ENCODE results near the gene NOTCH1. TPM values are rescaled to one million over a fixed set of nuclear protein-coding genes. Genes with fewer than 3 reads are reported as not detected.

The NOTCH1 gene
- polyA plus RNA-seq, 1 donor from 2014 or later = 0.15 TPM

DNA sequence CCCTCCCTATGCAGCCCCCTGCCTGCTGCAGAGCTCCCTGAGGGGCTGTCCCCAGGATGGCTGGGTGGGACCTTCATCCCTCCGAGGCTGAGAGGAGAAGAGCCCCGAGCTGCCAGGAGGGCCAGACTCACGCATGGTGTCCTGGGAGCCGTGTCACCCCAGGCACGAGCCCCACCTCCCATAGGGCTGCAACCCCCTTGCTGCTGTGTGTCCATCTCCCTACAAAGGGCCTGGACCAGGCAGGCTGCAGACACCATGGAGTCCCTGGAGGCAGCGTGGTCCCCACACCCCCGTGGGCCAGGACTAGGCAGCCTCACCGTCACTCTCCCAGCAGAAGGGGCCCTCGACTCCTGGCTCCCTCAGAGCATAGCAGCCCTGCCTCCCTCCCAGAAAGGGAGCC lies 51.8 kb downstream of the NOTCH1 start:
- Histone ChIP-seq H3K9me3 (ENCODE audit: low read length) (no peaks in the 10 kb centered on the region), H3K27ac (ENCODE audit: low read length) (no peak overlapping the region), H3K36me3 (ENCODE audit: insufficient read depth, low read length) (no peaks in the 10 kb centered on the region), H4K20me1 (ENCODE audit: insufficient read depth) (no peaks in the 10 kb centered on the region), H3K9me2 (ENCODE audit: insufficient read depth, low read length) (no peaks in the 10 kb centered on the region), H3K79me2 (replicated peaks; ENCODE audit: insufficient read depth, low read length) (no peaks in the 10 kb centered on the region), H3K4me2 (ENCODE audit: low read length) (no peak overlapping the region), H2AFZ (ENCODE audit: low read depth, low read length) (no peak overlapping the region), H3F3A (ENCODE audit: insufficient read depth, low read length, poor library complexity, severe bottlenecking) (no peaks in the 10 kb centered on the region), H3K27me3 (ENCODE audit: insufficient read depth, low read depth, low read length) (no peaks in the 10 kb centered on the region), H3K4me3 (ENCODE audit: low read length) (no peak overlapping the region), H3K9ac (ENCODE audit: low read length) (no peak overlapping the region)
- no peak for TF ChIP-seq TAF1 (IDR thresholded peaks at IDR 0.05; ENCODE audit: low read depth)
- TF ChIP-seq POLR2AphosphoS5 (IDR thresholded peaks at IDR 0.05) = no peak

GRCh38 chr9:136493567-136493971 lies 52.3 kb downstream of the NOTCH1 start:
- H3K4me3 ChIP-seq (ENCODE audit: low read length) = no peak overlapping the region
- no peaks in the 10 kb centered on the region for H3K36me3 ChIP-seq (ENCODE audit: insufficient read depth, low read length)
- H3K27ac ChIP-seq (ENCODE audit: low read length) = no peak overlapping the region
- no peak overlapping the region for H3K4me2 ChIP-seq (ENCODE audit: low read length)
- H3K9me3 ChIP-seq (ENCODE audit: low read length) = no peaks in the 10 kb centered on the region
- H2AFZ ChIP-seq (ENCODE audit: low read depth, low read length) = no peak overlapping the region
- no peaks in the 10 kb centered on the region for H3K79me2 ChIP-seq (replicated peaks; ENCODE audit: insufficient read depth, low read length)
- no peaks in the 10 kb centered on the region for H4K20me1 ChIP-seq (ENCODE audit: insufficient read depth)
- no peak for TF ChIP-seq EP300 (conservative IDR thresholded peaks at IDR 0.05; ENCODE audit: poor library complexity, severe bottlenecking)
- no peak for TF ChIP-seq MXI1 (conservative IDR thresholded peaks at IDR 0.05; ENCODE audit: poor library complexity, severe bottlenecking)
- TF ChIP-seq POLR2AphosphoS5 (IDR thresholded peaks at IDR 0.05) = no peak
- no peak for TF ChIP-seq RAD21 (conservative IDR thresholded peaks at IDR 0.05)
- TF ChIP-seq EZH2 (IDR thresholded peaks at IDR 0.05; ENCODE audit: borderline replicate concordance, insufficient read depth, low read length, poor library complexity, severe bottlenecking) = no peak
- TF ChIP-seq TAF1 (IDR thresholded peaks at IDR 0.05; ENCODE audit: low read depth) = no peak
- no peak for TF ChIP-seq SMC3 (conservative IDR thresholded peaks at IDR 0.05; ENCODE audit: poor library complexity)
- TF ChIP-seq, protein P1, sequence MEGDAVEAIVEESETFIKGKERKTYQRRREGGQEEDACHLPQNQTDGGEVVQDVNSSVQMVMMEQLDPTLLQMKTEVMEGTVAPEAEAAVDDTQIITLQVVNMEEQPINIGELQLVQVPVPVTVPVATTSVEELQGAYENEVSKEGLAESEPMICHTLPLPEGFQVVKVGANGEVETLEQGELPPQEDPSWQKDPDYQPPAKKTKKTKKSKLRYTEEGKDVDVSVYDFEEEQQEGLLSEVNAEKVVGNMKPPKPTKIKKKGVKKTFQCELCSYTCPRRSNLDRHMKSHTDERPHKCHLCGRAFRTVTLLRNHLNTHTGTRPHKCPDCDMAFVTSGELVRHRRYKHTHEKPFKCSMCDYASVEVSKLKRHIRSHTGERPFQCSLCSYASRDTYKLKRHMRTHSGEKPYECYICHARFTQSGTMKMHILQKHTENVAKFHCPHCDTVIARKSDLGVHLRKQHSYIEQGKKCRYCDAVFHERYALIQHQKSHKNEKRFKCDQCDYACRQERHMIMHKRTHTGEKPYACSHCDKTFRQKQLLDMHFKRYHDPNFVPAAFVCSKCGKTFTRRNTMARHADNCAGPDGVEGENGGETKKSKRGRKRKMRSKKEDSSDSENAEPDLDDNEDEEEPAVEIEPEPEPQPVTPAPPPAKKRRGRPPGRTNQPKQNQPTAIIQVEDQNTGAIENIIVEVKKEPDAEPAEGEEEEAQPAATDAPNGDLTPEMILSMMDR (IDR thresholded peaks at IDR 0.05; ENCODE audit: poor library complexity, severe bottlenecking) = no peak
- no peak for TF ChIP-seq REST (IDR thresholded peaks at IDR 0.05; ENCODE audit: borderline replicate concordance)
- H3K9ac ChIP-seq (ENCODE audit: low read length) = no peak overlapping the region
- H3F3A ChIP-seq (ENCODE audit: insufficient read depth, low read length, poor library complexity, severe bottlenecking) = no peaks in the 10 kb centered on the region
- H3K27me3 ChIP-seq (ENCODE audit: insufficient read depth, low read depth, low read length) = no peaks in the 10 kb centered on the region
- no peaks in the 10 kb centered on the region for H3K9me2 ChIP-seq (ENCODE audit: insufficient read depth, low read length)
